LNCAP (cell line): Measurements from ENCODE around the gene ITSN2.

Experiments used
- CTCF ChIP-seq: fragments of 450-650 bp; IDR thresholded peaks from 2 replicates; pipeline ENCODE4 v1.5.1; 2017; ENCODE audit warnings: mild to moderate bottlenecking

The ITSN2 gene

GRCh38 chr2:24238158-24238557 lies 122.2 kb downstream of the ITSN2 start:
- TF ChIP-seq CTCF: no peak

- TF ChIP-seq CTCF: no peak
These were observed 123.0 kb downstream of the ITSN2 start for GRCh38 chr2:24237313-24237712.

GRCh38 chr2:24233321-24233720 lies 127.0 kb downstream of the ITSN2 start:
- no peak for TF ChIP-seq CTCF

- no peak for TF ChIP-seq CTCF
These were observed 128.9 kb downstream of the ITSN2 start for GRCh38 chr2:24231461-24231881.

- peak; percentile 53 for TF ChIP-seq CTCF
These were observed 131.9 kb downstream of the ITSN2 start for GRCh38 chr2:24228470-24228869.

GRCh38 chr2:24225499-24226242 lies 134.7 kb downstream of the ITSN2 start:
- TF ChIP-seq CTCF: no peak

- TF ChIP-seq CTCF: no peak
These were observed 137.4 kb downstream of the ITSN2 start for GRCh38 chr2:24222946-24223345.
